NT2/D1 (cell line): Measurements from ENCODE around the gene NPHP1.

Source experiments
- SUZ12 ChIP-seq: IDR thresholded peaks from 2 replicates; pipeline ENCODE4 v1.6.1; 2011; ENCODE audit not compliant: insufficient read length, insufficient read depth; ENCODE audit errors: extremely low read depth
- YY1 ChIP-seq: IDR thresholded peaks from 2 replicates; pipeline ENCODE4 v1.6.1; 2011; ENCODE audit not compliant: insufficient read length, insufficient read depth
- ZNF274 ChIP-seq: IDR thresholded peaks from 2 replicates; pipeline ENCODE4 v1.6.1; 2011; ENCODE audit warnings: mild to moderate bottlenecking, low read depth, low read length

- TF ChIP-seq YY1 (no peak), SUZ12 (no peak), ZNF274 (no peak)
These were observed 24.8 kb downstream of the NPHP1 start for GRCh38 chr2:110180036-110180435.
